ENCODE data around the gene VARS1.
A peak's percentile ranks its signal among the peaks of the same experiment; 100 is the strongest.

VARS1 gene

GRCh38 chr6:31775184-31775583, 20.4 kb downstream of the VARS1 start:
- DNase-seq = no peak
- TF ChIP-seq CTCF (IDR thresholded peaks at IDR 0.05; ENCODE audit: low read depth, low read length) = no peak
- Histone ChIP-seq H3K27me3 (no peaks in the 10 kb centered on the region), H3K4me3 (ENCODE audit: low read depth, low read length) (no peak overlapping the region), H3K4me1 (peaks cover 10% of the 10 kb centered on the region), H3K9me3 (no peaks in the 10 kb centered on the region), H3K36me3 (peaks cover 22% of the 10 kb centered on the region)

- no peak for TF ChIP-seq CTCF (IDR thresholded peaks at IDR 0.05; ENCODE audit: low read depth, low read length)
- no peaks in the 10 kb centered on the region for H3K9me3 ChIP-seq
- DNase-seq = no peak
- H3K36me3 ChIP-seq = no peaks in the 10 kb centered on the region
- H3K4me3 ChIP-seq (ENCODE audit: low read depth, low read length) = no peak overlapping the region
- H3K27me3 ChIP-seq = no peaks in the 10 kb centered on the region
- peaks cover 3% of the 10 kb centered on the region for H3K4me1 ChIP-seq
Measured at GRCh38 chr6:31771992-31772358, 23.6 kb downstream of the VARS1 start.

- DNase-seq = no peak
- Histone ChIP-seq H3K36me3 (no peaks in the 10 kb centered on the region), H3K4me1 (no peaks in the 10 kb centered on the region), H3K9me3 (no peaks in the 10 kb centered on the region), H3K27me3 (no peaks in the 10 kb centered on the region), H3K4me3 (ENCODE audit: low read depth, low read length) (no peak overlapping the region)
- no peak for TF ChIP-seq CTCF (IDR thresholded peaks at IDR 0.05; ENCODE audit: low read depth, low read length)
Measured at GRCh38 chr6:31770860-31771259, 24.7 kb downstream of the VARS1 start.

- peak; percentile 72 for DNase-seq
- Histone ChIP-seq H3K27me3 (no peaks in the 10 kb centered on the region), H3K4me3 (ENCODE audit: low read depth, low read length) (no peak overlapping the region), H3K36me3 (no peaks in the 10 kb centered on the region), H3K9me3 (no peaks in the 10 kb centered on the region), H3K4me1 (no peaks in the 10 kb centered on the region)
- TF ChIP-seq CTCF (IDR thresholded peaks at IDR 0.05; ENCODE audit: low read depth, low read length) = peak; percentile 82
Measured at GRCh38 chr6:31769684-31770371, 25.7 kb downstream of the VARS1 start.

- TF ChIP-seq CTCF (IDR thresholded peaks at IDR 0.05; ENCODE audit: low read depth, low read length) = no peak
- DNase-seq = no peak
- Histone ChIP-seq H3K4me1 (no peaks in the 10 kb centered on the region), H3K36me3 (no peaks in the 10 kb centered on the region), H3K27me3 (no peaks in the 10 kb centered on the region), H3K9me3 (no peaks in the 10 kb centered on the region), H3K4me3 (ENCODE audit: low read depth, low read length) (no peak overlapping the region)
Measured at GRCh38 chr6:31768363-31769257, 26.9 kb downstream of the VARS1 start.

Measured in BE2C (cell line).